Smooth muscle cell (in vitro differentiated cells): ENCODE measurements around the gene KRT12. TPM values are rescaled to one million over a fixed set of nuclear protein-coding genes. Genes with fewer than 3 reads are reported as not detected.

Source experiments
- DNase-seq: peaks from one replicate; lab custom pipeline; 2025; ENCODE audit not compliant: unreplicated experiment; lab: John Stamatoyannopoulos, UW
- H2AFZ ChIP-seq: fragments of 200-600 bp; sonication (generic); 2 replicates; pipeline ENCODE4 v1.6.0; 2016; ENCODE audit warnings: antibody characterized with exemption, low read depth, mild to moderate bottlenecking
- H3F3A ChIP-seq: fragments of 200-600 bp; sonication (generic); 2 replicates; pipeline ENCODE4 v1.6.0; 2017; ENCODE audit warnings: antibody characterized with exemption, low read depth
- H3K27ac ChIP-seq: fragments of 200-600 bp; sonication (generic); 2 replicates; pipeline ENCODE4 v1.5.1; 2016; ENCODE audit warnings: low read depth, mild to moderate bottlenecking
- H3K27me3 ChIP-seq: fragments of 200-600 bp; sonication (generic); 2 replicates; pipeline ENCODE4 v1.6.1; 2016; ENCODE audit warnings: low read depth, mild to moderate bottlenecking
- H3K36me3 ChIP-seq: fragments of 200-600 bp; sonication (generic); 2 replicates; pipeline ENCODE4 v1.5.1; 2016; ENCODE audit warnings: low read depth
- H3K4me1 ChIP-seq: fragments of 200-600 bp; sonication (generic); 2 replicates; pipeline ENCODE4 v1.5.1; 2016; ENCODE audit warnings: low read depth
- H3K4me2 ChIP-seq: fragments of 200-600 bp; sonication (generic); 2 replicates; pipeline ENCODE4 v1.6.0; 2016; ENCODE audit warnings: mild to moderate bottlenecking
- H3K4me3 ChIP-seq: fragments of 200-600 bp; sonication (generic); 2 replicates; pipeline ENCODE4 v1.5.1; 2016; ENCODE audit warnings: mild to moderate bottlenecking
- H3K79me2 ChIP-seq: fragments of 200-600 bp; sonication (generic); 2 replicates; pipeline ENCODE4 v1.6.0; 2016; ENCODE audit warnings: low read depth, mild to moderate bottlenecking
- H3K9ac ChIP-seq: fragments of 200-600 bp; sonication (generic); 2 replicates; pipeline ENCODE4 v1.6.0; 2016; ENCODE audit warnings: low read depth
- H3K9me3 ChIP-seq: fragments of 200-600 bp; sonication (generic); replicated peaks from 2 replicates; pipeline ENCODE4 v1.5.1; 2016; ENCODE audit warnings: low read depth
- H4K20me1 ChIP-seq: fragments of 200-600 bp; sonication (generic); 2 replicates; pipeline ENCODE4 v1.6.0; 2016; ENCODE audit warnings: low read depth
- WGBS: methylation state at CpG from one replicate; pipeline ENCODE4 v1.1.7; 2016; ENCODE audit warnings: low lambda C conversion rate; 5-methylcytosine and 5-hydroxymethylcytosine counted together
- polyA plus RNA-seq: library from polyadenylated mRNA; unstranded; fragments of >200 nt; fragmentation: Nextera tagmentation; extraction: Ambion mirVana; gene quantifications from 2 replicates; pipeline ENCODE4 v1.2.1, GENCODE V29; 2016
- total RNA-seq: library from RNA; depleted of rRNA; stranded (reverse); fragments of >200 nt; gene quantifications from 2 replicates; pipeline ENCODE4 v1.2.3, GENCODE V29; 2014
- TF ChIP-seq, protein P1 (sequence below): fragments of 200-600 bp; sonication (generic); IDR thresholded peaks from 2 replicates; pipeline ENCODE4 v1.5.1; 2017; ENCODE audit warnings: borderline replicate concordance, mild to moderate bottlenecking, antibody characterized with exemption; ENCODE audit not compliant: insufficient read depth, poor library complexity, severe bottlenecking

KRT12 gene
- total and polyA plus RNA-seq, 2 experiments from 2014 or later, result not detected

DNA sequence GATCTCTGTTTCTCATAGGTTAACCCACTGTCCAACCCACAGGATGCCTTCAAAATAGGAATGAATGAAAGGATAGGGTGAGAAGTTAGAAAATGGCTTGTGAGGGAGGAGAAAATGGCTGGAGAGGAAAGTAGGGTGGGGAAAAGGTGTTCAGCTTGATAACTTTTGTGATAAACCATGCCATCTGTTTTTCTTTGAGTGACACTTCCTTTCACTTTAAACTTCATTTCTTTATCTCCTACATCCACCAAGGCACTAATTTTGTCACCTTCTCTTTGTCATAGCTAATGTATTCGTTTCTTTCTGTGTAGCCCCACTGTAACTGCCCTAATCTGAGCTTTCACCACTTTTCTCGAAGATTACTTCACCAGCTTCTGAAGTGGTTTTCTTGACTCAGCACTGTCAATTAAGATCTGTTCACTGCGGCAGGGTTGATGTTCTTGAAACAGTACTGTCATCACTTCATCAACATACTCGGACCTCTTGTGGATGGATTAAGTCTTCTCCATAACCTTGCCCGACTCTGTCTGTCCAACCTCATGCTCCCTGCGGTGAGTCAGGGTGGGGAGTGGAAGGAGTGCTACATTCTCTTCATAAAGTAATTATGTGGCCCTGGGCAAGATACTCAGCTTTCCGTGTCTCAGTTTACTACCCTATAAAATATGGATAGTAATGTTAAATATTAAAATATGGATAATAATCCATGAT lies 39.1 kb downstream of the KRT12 start:
- no peak for DNase-seq
- Histone ChIP-seq H3K27ac (no peak overlapping the region), H3K4me2 (no peak overlapping the region)

DNA sequence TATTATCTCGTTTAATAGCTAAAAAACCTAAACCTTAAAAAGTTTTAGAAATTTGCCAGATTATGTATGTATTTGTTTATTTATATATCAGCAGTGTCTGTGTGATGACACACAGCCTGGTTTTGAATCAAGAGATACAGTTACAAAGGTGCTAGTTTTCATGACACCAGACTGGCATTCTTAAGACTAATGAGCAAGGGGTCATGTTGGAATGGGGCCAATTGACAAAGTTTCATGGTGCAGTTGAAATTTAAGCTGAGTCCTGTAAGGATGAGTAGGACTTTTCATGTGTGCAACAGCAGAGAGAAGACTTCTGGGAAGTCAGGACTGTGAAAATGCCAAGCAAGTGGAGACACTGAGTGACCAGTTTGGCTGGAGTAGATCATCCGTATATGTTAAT lies 41.4 kb downstream of the KRT12 start:
- Histone ChIP-seq H3K4me2 (no peak overlapping the region), H3F3A (no peaks in the 10 kb centered on the region), H3K9me3 (no peaks in the 10 kb centered on the region), H3K4me3 (no peak overlapping the region), H3K79me2 (peaks cover 3% of the 10 kb centered on the region), H3K9ac (no peak overlapping the region), H4K20me1 (peaks cover 15% of the 10 kb centered on the region), H3K27ac (no peak overlapping the region), H3K27me3 (peaks cover 38% of the 10 kb centered on the region), H3K36me3 (no peaks in the 10 kb centered on the region), H2AFZ (no peak overlapping the region), H3K4me1 (peaks cover 3% of the 10 kb centered on the region)
- DNase-seq, result no peak
- 88% methylated on average over 2 of the region's 2 CpGs for WGBS
- TF ChIP-seq, protein P1, sequence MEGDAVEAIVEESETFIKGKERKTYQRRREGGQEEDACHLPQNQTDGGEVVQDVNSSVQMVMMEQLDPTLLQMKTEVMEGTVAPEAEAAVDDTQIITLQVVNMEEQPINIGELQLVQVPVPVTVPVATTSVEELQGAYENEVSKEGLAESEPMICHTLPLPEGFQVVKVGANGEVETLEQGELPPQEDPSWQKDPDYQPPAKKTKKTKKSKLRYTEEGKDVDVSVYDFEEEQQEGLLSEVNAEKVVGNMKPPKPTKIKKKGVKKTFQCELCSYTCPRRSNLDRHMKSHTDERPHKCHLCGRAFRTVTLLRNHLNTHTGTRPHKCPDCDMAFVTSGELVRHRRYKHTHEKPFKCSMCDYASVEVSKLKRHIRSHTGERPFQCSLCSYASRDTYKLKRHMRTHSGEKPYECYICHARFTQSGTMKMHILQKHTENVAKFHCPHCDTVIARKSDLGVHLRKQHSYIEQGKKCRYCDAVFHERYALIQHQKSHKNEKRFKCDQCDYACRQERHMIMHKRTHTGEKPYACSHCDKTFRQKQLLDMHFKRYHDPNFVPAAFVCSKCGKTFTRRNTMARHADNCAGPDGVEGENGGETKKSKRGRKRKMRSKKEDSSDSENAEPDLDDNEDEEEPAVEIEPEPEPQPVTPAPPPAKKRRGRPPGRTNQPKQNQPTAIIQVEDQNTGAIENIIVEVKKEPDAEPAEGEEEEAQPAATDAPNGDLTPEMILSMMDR, result no peak

More for the DNA sequence above, 39.1 kb downstream of the KRT12 start:
- H3K9ac ChIP-seq, result no peak overlapping the region
- H3K9me3 ChIP-seq, result no peaks in the 10 kb centered on the region
- peaks cover 3% of the 10 kb centered on the region for H3K4me1 ChIP-seq
- WGBS, result 16% methylated on average over 7 of the region's 7 CpGs
- no peak overlapping the region for H3K4me3 ChIP-seq
- H3F3A ChIP-seq, result no peaks in the 10 kb centered on the region
- peaks cover 34% of the 10 kb centered on the region for H3K27me3 ChIP-seq
- TF ChIP-seq, protein P1, result no peak
- peaks cover 15% of the 10 kb centered on the region for H4K20me1 ChIP-seq
- no peak overlapping the region for H2AFZ ChIP-seq
- H3K79me2 ChIP-seq, result peaks cover 3% of the 10 kb centered on the region
- H3K36me3 ChIP-seq, result no peaks in the 10 kb centered on the region

DNA sequence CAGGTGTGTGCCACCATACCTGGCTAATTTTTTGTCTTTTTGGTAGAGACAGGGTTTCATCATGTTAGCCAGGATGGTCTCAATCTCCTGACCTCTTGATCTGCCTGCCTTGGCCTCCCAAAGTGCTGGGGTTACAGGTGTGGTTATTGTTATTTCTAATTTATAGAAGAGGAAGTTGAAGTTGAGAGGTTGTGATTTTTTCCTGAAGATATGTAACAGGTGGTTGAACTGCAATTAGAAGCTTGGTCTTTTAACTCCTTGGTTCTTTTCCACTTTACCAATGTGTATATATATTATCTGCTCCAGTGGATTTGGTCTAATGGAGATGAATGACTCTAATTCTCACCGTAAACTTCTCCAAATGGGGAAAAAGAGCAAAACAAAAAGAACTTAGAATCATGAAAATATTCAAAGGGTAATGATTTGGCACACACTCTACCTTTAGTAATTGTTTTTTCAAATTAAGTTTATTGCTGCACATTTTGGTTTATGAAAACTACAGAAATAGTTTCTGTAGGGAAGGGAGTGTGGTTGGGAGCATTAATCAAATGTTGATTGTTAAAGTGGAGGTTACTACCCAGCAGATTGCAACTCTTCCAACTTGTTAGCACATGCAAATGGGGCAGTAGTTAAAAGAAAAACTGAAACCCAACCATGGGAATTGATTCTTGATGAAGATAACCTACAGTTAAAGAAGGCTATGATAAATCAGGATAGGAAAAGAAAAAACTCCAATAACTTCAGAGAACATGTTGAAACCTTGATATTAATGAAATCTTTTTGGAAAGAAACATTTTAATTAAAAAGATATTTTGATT lies 42.8 kb downstream of the KRT12 start:
- Histone ChIP-seq H3K9ac (no peak overlapping the region), H3K27ac (no peak overlapping the region), H3K4me3 (no peak overlapping the region), H3K4me1 (peaks cover 9% of the 10 kb centered on the region), H4K20me1 (peaks cover 15% of the 10 kb centered on the region), H3K9me3 (no peaks in the 10 kb centered on the region), H3K79me2 (peaks cover 3% of the 10 kb centered on the region), H3K36me3 (no peaks in the 10 kb centered on the region), H3K4me2 (no peak overlapping the region), H3K27me3 (peaks cover 38% of the 10 kb centered on the region), H3F3A (peaks cover 4% of the 10 kb centered on the region), H2AFZ (no peak overlapping the region)
- DNase-seq, result no peak
- WGBS, result 90% methylated on average over 1 of the region's 1 CpG
- TF ChIP-seq, protein P1, result no peak
